HepG2 (cell line): Measurements from ENCODE around the gene TNNI2. TPM values are rescaled to one million over a fixed set of nuclear protein-coding genes. Genes with fewer than 3 reads are reported as not detected.

Source experiments
- BHLHE40 ChIP-seq: IDR thresholded peaks from 2 replicates; pipeline ENCODE4 v1.6.1; 2011; ENCODE audit warnings: low read length, improper control_type of control experiment
- HNF4G ChIP-seq, 2 experiments: sonication (generic) in 1 of 2; formaldehyde crosslinking in 1 of 2; IDR thresholded peaks; 2 replicates each; pipeline versions ENCODE4 v1.4.0 to v1.6.1; 2011 to 2020; ENCODE audit warnings: borderline replicate concordance in 2 of 2, low read depth in 2 of 2, mild to moderate bottlenecking in 2 of 2, low read length in 1 of 2, missing genetic modification reagents in 1 of 2, moderate library complexity in 1 of 2
- HOXA3 ChIP-seq: sonication (generic); formaldehyde crosslinking; IDR thresholded peaks from 2 replicates; pipeline ENCODE4 v1.5.0; 2020; ENCODE audit warnings: missing genetic modification reagents
- KDM3A ChIP-seq: IDR thresholded peaks from 2 replicates; pipeline ENCODE4 v1.6.1; 2018; ENCODE audit warnings: low read depth, missing compliant biosample characterization
- MEIS2 ChIP-seq: sonication (generic); formaldehyde crosslinking; IDR thresholded peaks from 2 replicates; pipeline ENCODE4 v1.9.0; 2021; ENCODE audit warnings: mild to moderate bottlenecking, missing genetic modification reagents
- NFKBIZ ChIP-seq: IDR thresholded peaks from 2 replicates; pipeline ENCODE4 v1.6.1; 2018; ENCODE audit warnings: missing genetic modification reagents, missing compliant biosample characterization
- RAD21 ChIP-seq: fragments of 450-650 bp; formaldehyde crosslinking; IDR thresholded peaks from 2 replicates; pipeline ENCODE4 v1.5.0; 2020; ENCODE audit warnings: mild to moderate bottlenecking
- RBM39 ChIP-seq: fragments of 200-400 bp; formaldehyde crosslinking; IDR thresholded peaks from one replicate; pipeline ENCODE4 v1.6.1; 2018; ENCODE audit warnings: antibody characterized with exemption, mild to moderate bottlenecking, low read depth, low read length; ENCODE audit not compliant: poor library complexity, severe bottlenecking
- SIX1 ChIP-seq: sonication (generic); formaldehyde crosslinking; IDR thresholded peaks from 2 replicates; pipeline ENCODE4 v1.4.0; 2020; ENCODE audit warnings: missing genetic modification reagents, borderline replicate concordance
- TEAD3 ChIP-seq: optimal IDR thresholded peaks from 2 replicates; pipeline ENCODE3; 2016; ENCODE audit warnings: borderline replicate concordance
- ZNF256 ChIP-seq: sonication (generic); formaldehyde crosslinking; conservative IDR thresholded peaks from 2 replicates; pipeline ENCODE4 v1.4.0; 2020; ENCODE audit warnings: missing genetic modification reagents
- ZNF329 ChIP-seq: sonication (generic); formaldehyde crosslinking; IDR thresholded peaks from 2 replicates; pipeline ENCODE4 v1.9.0; 2021; ENCODE audit warnings: low read depth, mild to moderate bottlenecking, missing genetic modification reagents
- ZNF550 ChIP-seq: sonication (generic); formaldehyde crosslinking; IDR thresholded peaks from 2 replicates; pipeline ENCODE4 v1.4.0; 2020; ENCODE audit warnings: mild to moderate bottlenecking, missing genetic modification reagents, borderline replicate concordance
- ZNF792 ChIP-seq: IDR thresholded peaks from 2 replicates; pipeline ENCODE4 v1.6.1; 2016
- ZNF83 ChIP-seq: sonication (generic); formaldehyde crosslinking; IDR thresholded peaks from 2 replicates; pipeline ENCODE4 v1.4.0; 2020; ENCODE audit warnings: missing genetic modification reagents, mild to moderate bottlenecking, borderline replicate concordance
- polyA plus RNA-seq, 8 experiments: library from polyadenylated mRNA; depleted of rRNA in 3 of 8; stranded (reverse) in 7 of 8; unstranded in 1 of 8; fragments of >200 nt; fragmentation: Illumina TruSeq in 4 of 8; extraction: Trizol in 4 of 8; gene quantifications; 2 replicates each; pipeline versions ENCODE4 v1.2.1 to v1.2.3, GENCODE V29; 2011 to 2016; ENCODE audit warnings: low read depth in 4 of 8, missing spikeins in 1 of 8, mixed read lengths in 1 of 8; ENCODE audit not compliant: insufficient read depth in 1 of 8
- total RNA-seq, 5 experiments: library from RNA; depleted of rRNA; stranded (reverse); fragments of >200 nt; fragmentation: Illumina TruSeq; extraction: Trizol; gene quantifications; 2 replicates each; pipeline ENCODE4 v1.2.3, GENCODE V29; 2016; ENCODE audit warnings: low read depth in 1 of 5
- TF ChIP-seq, protein P1 (sequence below): sonication (generic); formaldehyde crosslinking; IDR thresholded peaks from 2 replicates; pipeline ENCODE4 v1.5.1; 2020; ENCODE audit warnings: mild to moderate bottlenecking, missing genetic modification reagents, moderate library complexity
- TF ChIP-seq, protein P2 (sequence below): sonication (generic); formaldehyde crosslinking; IDR thresholded peaks from 2 replicates; pipeline ENCODE4 v1.5.1; 2020; ENCODE audit warnings: mild to moderate bottlenecking, moderate library complexity, missing genetic modification reagents

TNNI2 gene
- total and polyA plus RNA-seq, 2 of the 13 experiments (the other 11 are each of a cell fraction or from before 2014, with no cell fraction given): 7.2 to 12.0 TPM

DNA sequence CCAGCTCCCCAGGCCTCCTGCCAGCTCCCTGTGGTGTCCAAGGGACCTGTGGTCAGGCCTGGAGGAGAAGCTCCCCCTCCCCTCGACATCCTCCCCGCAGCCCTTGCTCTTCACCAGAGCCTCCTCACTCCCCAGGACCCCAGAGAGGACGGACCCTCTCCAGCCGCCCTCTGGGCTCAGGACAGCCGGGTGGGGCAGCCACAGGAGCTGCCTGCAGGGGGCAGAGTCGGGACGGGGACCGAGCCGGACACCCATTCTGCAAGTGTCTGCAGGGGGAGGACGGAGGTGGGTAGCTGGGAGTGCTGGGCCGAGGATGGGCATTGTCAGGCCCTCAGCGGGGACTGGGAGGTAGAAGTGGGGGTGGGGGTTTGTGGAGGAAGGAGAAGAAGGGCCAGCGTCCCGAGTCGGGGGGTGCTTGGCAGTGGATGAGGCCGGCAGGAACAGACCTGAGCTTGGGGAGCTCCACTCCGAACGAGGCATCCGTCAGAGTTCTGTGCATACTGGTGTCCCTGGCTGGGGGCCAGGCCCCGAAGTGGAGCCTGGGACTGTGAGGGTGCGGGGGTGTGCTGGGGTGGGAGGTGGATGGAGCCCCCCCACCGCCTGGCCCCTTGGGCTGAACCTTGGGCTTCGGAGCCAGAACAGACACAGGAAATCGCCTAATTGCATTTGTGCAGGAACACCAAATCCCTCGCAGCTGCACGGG is 37.7 kb downstream of the TNNI2 start (continued):
- no peak for TF ChIP-seq ZNF83 (CRISPR knock-in tag)
- TF ChIP-seq TEAD3 (CRISPR knock-in tag): peak; percentile 23
- TF ChIP-seq NFKBIZ: no peak
- TF ChIP-seq SIX1 (CRISPR knock-in tag): no peak
- no peak for TF ChIP-seq HOXA3 (CRISPR knock-in tag)
- TF ChIP-seq RAD21 (CRISPR knock-in tag): peak; percentile 45
- TF ChIP-seq MEIS2: no peak
- no peak for TF ChIP-seq BHLHE40
- peak; percentile 88 for TF ChIP-seq ZNF256
- peak; percentile 33 for TF ChIP-seq RBM39
- TF ChIP-seq ZNF329 (CRISPR knock-in tag): no peak
- no peak for TF ChIP-seq ZNF792
- TF ChIP-seq KDM3A: 0 out of 2 replicates have a peak, but pooled peaks have one; percentile 10
- TF ChIP-seq, protein P1, sequence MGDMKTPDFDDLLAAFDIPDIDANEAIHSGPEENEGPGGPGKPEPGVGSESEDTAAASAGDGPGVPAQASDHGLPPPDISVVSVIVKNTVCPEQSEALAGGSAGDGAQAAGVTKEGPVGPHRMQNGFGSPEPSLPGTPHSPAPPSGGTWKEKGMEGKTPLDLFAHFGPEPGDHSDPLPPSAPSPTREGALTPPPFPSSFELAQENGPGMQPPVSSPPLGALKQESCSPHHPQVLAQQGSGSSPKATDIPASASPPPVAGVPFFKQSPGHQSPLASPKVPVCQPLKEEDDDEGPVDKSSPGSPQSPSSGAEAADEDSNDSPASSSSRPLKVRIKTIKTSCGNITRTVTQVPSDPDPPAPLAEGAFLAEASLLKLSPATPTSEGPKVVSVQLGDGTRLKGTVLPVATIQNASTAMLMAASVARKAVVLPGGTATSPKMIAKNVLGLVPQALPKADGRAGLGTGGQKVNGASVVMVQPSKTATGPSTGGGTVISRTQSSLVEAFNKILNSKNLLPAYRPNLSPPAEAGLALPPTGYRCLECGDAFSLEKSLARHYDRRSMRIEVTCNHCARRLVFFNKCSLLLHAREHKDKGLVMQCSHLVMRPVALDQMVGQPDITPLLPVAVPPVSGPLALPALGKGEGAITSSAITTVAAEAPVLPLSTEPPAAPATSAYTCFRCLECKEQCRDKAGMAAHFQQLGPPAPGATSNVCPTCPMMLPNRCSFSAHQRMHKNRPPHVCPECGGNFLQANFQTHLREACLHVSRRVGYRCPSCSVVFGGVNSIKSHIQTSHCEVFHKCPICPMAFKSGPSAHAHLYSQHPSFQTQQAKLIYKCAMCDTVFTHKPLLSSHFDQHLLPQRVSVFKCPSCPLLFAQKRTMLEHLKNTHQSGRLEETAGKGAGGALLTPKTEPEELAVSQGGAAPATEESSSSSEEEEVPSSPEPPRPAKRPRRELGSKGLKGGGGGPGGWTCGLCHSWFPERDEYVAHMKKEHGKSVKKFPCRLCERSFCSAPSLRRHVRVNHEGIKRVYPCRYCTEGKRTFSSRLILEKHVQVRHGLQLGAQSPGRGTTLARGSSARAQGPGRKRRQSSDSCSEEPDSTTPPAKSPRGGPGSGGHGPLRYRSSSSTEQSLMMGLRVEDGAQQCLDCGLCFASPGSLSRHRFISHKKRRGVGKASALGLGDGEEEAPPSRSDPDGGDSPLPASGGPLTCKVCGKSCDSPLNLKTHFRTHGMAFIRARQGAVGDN (CRISPR knock-in tag): peak; percentile 65
- no peak for TF ChIP-seq ZNF550 (CRISPR knock-in tag)
- TF ChIP-seq, protein P2, sequence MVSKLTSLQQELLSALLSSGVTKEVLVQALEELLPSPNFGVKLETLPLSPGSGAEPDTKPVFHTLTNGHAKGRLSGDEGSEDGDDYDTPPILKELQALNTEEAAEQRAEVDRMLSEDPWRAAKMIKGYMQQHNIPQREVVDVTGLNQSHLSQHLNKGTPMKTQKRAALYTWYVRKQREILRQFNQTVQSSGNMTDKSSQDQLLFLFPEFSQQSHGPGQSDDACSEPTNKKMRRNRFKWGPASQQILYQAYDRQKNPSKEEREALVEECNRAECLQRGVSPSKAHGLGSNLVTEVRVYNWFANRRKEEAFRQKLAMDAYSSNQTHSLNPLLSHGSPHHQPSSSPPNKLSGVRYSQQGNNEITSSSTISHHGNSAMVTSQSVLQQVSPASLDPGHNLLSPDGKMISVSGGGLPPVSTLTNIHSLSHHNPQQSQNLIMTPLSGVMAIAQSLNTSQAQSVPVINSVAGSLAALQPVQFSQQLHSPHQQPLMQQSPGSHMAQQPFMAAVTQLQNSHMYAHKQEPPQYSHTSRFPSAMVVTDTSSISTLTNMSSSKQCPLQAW (CRISPR knock-in tag): 0 out of 2 replicates have a peak, but pooled peaks have one; percentile 43
- no peak for TF ChIP-seq HNF4G (IDR thresholded peaks at IDR 0.05; ENCODE audit: borderline replicate concordance, low read depth, low read length)
- TF ChIP-seq HNF4G (CRISPR knock-in tag; IDR thresholded peaks at IDR 0.05; ENCODE audit: borderline replicate concordance, low read depth): no peak
